Vagina (tissue), 2 donors: Measurements from ENCODE around the gene ZNF415.

Source experiments
- POLR2A ChIP-seq, 2 donors: fragments of 450-650 bp; IDR thresholded peaks; one replicate each; pipeline ENCODE4 v1.6.1; 2017; ENCODE audit warnings: antibody characterized with exemption in 2 of 2, mild to moderate bottlenecking in 2 of 2, moderate library complexity in 2 of 2
- TF ChIP-seq, protein P1 (sequence below), 3 experiments: fragments of 450-650 bp in 2 of 3; fragments of 200-600 bp in 1 of 3; sonication (generic) in 1 of 3; IDR thresholded peaks; one replicate each; pipeline ENCODE4 v1.5.1; 2017 to 2019; ENCODE audit warnings: antibody characterized with exemption in 3 of 3, mild to moderate bottlenecking in 2 of 3, moderate library complexity in 2 of 3

DNA sequence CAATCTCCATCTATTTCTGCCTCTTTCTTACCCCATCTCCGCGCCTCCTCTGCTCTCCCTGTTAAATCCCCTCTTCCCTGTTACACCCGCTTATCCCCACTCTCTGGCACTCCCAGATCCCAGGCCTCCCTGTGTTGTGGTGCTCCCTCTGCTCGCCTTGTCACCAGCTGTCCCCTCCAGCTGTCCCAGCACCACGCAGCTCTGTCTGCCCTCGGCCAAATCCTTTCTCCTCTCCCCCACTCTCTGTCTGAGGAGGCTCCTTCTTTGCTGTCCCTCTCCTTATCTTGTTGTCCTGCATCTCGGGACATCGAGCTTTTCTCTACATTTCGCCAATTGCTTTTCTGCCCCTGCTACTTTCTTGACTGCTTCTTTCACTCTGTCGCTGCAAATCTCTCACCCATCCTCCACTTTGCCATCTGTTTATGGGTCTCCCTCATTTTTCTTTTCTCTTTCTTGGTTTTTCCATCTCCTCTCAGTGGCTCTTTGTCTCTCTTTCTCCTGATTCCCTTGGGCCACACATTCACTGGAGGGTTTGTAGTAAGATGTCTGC lies 30.4 kb downstream of the ZNF415 start:
- TF ChIP-seq, protein P1, sequence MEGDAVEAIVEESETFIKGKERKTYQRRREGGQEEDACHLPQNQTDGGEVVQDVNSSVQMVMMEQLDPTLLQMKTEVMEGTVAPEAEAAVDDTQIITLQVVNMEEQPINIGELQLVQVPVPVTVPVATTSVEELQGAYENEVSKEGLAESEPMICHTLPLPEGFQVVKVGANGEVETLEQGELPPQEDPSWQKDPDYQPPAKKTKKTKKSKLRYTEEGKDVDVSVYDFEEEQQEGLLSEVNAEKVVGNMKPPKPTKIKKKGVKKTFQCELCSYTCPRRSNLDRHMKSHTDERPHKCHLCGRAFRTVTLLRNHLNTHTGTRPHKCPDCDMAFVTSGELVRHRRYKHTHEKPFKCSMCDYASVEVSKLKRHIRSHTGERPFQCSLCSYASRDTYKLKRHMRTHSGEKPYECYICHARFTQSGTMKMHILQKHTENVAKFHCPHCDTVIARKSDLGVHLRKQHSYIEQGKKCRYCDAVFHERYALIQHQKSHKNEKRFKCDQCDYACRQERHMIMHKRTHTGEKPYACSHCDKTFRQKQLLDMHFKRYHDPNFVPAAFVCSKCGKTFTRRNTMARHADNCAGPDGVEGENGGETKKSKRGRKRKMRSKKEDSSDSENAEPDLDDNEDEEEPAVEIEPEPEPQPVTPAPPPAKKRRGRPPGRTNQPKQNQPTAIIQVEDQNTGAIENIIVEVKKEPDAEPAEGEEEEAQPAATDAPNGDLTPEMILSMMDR (IDR thresholded peaks at IDR 0.05): no peak
- no peak for TF ChIP-seq POLR2A (IDR thresholded peaks at IDR 0.05)
